ENCODE measurements around the gene USP47. TPM values are rescaled to one million over a fixed set of nuclear protein-coding genes. Genes with fewer than 3 reads are reported as not detected.

The USP47 gene
- total and polyA plus RNA-seq, 2 of the 8 experiments (the other 6 are each of a cell fraction or from before 2014, with no cell fraction given): 4.2 to 21.3 TPM

- no peaks in the 10 kb centered on the region for H3K79me1 ChIP-seq (ENCODE audit: low read depth, low read length)
- no peak overlapping the region for H3K14ac ChIP-seq (ENCODE audit: insufficient read length)
- no peak overlapping the region for H2AFZ ChIP-seq (ENCODE audit: low read length)
- no peaks in the 10 kb centered on the region for H4K20me1 ChIP-seq (replicated peaks in 1 of 2; ENCODE audit: control insufficient read depth in 1 of 2, insufficient read depth in 2 of 2, low read length in 2 of 2)
- no peak for TF ChIP-seq FOSL1 (IDR thresholded peaks at IDR 0.05; ENCODE audit: insufficient read depth, low read depth, low read length)
- no peak for TF ChIP-seq CTCF (IDR thresholded peaks at IDR 0.05; ENCODE audit: control extremely low read depth in 1 of 3, insufficient read depth in 1 of 3, low read depth in 1 of 3, low read length in 3 of 3)
- TF ChIP-seq ATF2 (IDR thresholded peaks at IDR 0.05; ENCODE audit: low read length): no peak
- TF ChIP-seq POLR2AphosphoS5 (IDR thresholded peaks at IDR 0.05; ENCODE audit: low read depth, low read length): no peak
- ChIA-PET POLR2A (ENCODE audit: partially characterized antibody) (interaction anchor here (1.1 kb wide), 1 partner anchor 72 kb away, joined by 3 read pairs; no protein-coding TSS in a partner anchor), CTCF (ENCODE audit: partially characterized antibody) (no interaction called here)
- no peak overlapping the region for H3K4ac ChIP-seq (replicated peaks; ENCODE audit: insufficient read length, low read depth, low read length)
- H3K23me2 ChIP-seq (ENCODE audit: low read depth, low read length): no peaks in the 10 kb centered on the region
- DNase-seq (ENCODE audit: low read depth in 1 of 2, low spot score in 2 of 2): no peak
- H3K9me3 ChIP-seq (ENCODE audit: insufficient read depth in 2 of 2, low read depth in 1 of 2, low read length in 1 of 2): no peaks in the 10 kb centered on the region
- H3K9ac ChIP-seq (replicated peaks in 1 of 4; ENCODE audit: extremely low read depth in 1 of 4, low read depth in 3 of 4, low read length in 3 of 4): no peak overlapping the region
- no peak overlapping the region for H3K23ac ChIP-seq (ENCODE audit: insufficient read length)
- 96% methylated on average over 1 of the region's 1 CpG; no CpG with 5 or more reads in 1 of the 2 experiments for WGBS, 2 experiments (ENCODE audit: extremely low coverage in 1 of 2, insufficient coverage in 1 of 2, insufficient read length in 1 of 2, insufficient replicate concordance in 2 of 2, low coverage in 1 of 2, low lambda C conversion rate in 2 of 2, missing lambda C conversion rate in 1 of 2)
- no peak overlapping the region for H2BK120ac ChIP-seq (replicated peaks; ENCODE audit: low read depth, low read length)
- no peak overlapping the region for H3K4me2 ChIP-seq (ENCODE audit: insufficient read depth in 1 of 2, low read depth in 2 of 2, low read length in 2 of 2)
- H3K4me1 ChIP-seq (replicated peaks in 1 of 4; ENCODE audit: control insufficient read depth in 3 of 4, insufficient read depth in 4 of 4, low read length in 3 of 4): no peaks in the 10 kb centered on the region
- no peaks in the 10 kb centered on the region for H3K79me2 ChIP-seq (ENCODE audit: control insufficient read depth in 1 of 2, insufficient read depth in 2 of 2, low read length in 2 of 2)
- no peak overlapping the region for H2BK5ac ChIP-seq (ENCODE audit: low read depth, low read length)
- no peak overlapping the region for H2BK20ac ChIP-seq (ENCODE audit: low read length)
- H2AK5ac ChIP-seq (ENCODE audit: low read depth, low read length): no peak overlapping the region
- no peak overlapping the region for H3K4me3 ChIP-seq (ENCODE audit: extremely low read depth in 1 of 4, insufficient read depth in 2 of 4, low read depth in 3 of 4, low read length in 4 of 4)
- no peak overlapping the region for H3K27ac ChIP-seq (ENCODE audit: low read depth, low read length)
- no peak for FAIRE-seq
- H3K18ac ChIP-seq (ENCODE audit: extremely low read depth, low read length): no peak overlapping the region
- H3K36me3 ChIP-seq (ENCODE audit: control insufficient read depth in 2 of 4, insufficient read depth in 4 of 4, low read length in 3 of 4): peaks cover 0 to 3% (median 0%) of the 10 kb centered on the region in 4 experiments; a peak in 1 of 8 replicates
- no peak overlapping the region for H3K56ac ChIP-seq (replicated peaks; ENCODE audit: insufficient read length, low read depth, low read length)
- no peak overlapping the region for H2BK12ac ChIP-seq (ENCODE audit: low read depth, low read length)
- no peak overlapping the region for H2BK15ac ChIP-seq (ENCODE audit: low read length)
- no peak overlapping the region for H4K91ac ChIP-seq (replicated peaks; ENCODE audit: insufficient read length, low read length)
- no peak overlapping the region for H4K5ac ChIP-seq (ENCODE audit: insufficient read length, low read depth, low read length)
- H4K8ac ChIP-seq (ENCODE audit: extremely low read depth, insufficient read depth, low read length): no peak overlapping the region
- no peaks in the 10 kb centered on the region for H3K27me3 ChIP-seq (replicated peaks in 1 of 4; ENCODE audit: control insufficient read depth in 3 of 4, extremely low read depth in 1 of 4, insufficient read depth in 3 of 4, low read length in 3 of 4)
Observed at GRCh38 chr11:11913395-11913794, 71.6 kb downstream of the USP47 start.
